GM19452 (cell line): ENCODE results near the gene REEP3.
"Not testable (repeated sequence)": the region's sequence is repeated elsewhere in the genome, so short reads cannot be mapped to it uniquely, and the experiment has no call there.

ENCODE experiments used
- ATAC-seq: cut with Tn5 transposase; IDR thresholded peaks from one replicate; pipeline ENCODE4 v1.9.1; 2021; ENCODE audit not compliant: unreplicated experiment

Gene REEP3

GRCh38 chr10:63547628-63548360, 26.6 kb downstream of the REEP3 start:
- no peak for ATAC-seq

DNA sequence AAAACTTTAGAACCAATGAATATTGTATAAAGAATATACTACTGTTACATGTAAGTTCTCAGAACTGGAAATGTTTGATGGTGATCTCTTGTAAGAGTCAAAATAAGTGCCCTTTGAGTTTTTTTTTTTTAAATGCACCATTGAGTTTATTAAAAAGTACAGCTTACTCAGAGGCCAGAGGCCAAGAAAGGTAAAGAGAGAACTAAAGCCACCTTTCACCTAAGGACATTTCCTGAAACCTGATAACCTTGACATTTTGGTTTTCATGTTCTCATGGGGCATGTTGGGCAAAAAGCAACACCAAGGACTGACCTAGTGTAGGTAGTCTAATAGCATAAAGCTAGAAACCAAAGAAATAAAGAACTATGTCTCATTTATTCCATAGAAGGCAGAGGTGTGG, 27.7 kb downstream of the REEP3 start:
- ATAC-seq: no peak

DNA sequence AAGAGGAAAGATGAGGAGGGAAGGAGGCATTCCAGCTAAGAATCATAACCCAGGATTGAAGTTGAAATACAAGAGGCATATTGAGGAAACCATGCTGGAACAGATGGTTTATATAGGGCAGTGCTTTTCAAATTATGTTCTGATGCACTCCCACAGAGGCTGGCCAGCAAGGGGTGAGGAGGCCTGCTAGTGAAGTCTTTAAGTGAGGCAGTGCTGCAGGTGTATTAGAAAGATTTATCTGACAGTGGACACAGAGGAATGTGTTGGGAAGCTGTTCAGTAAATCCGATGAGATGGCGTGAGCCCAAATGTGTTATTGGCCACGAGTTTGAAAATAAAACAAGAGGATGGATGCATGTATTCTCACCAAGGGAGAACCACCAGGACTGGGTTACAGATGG, 28.6 kb downstream of the REEP3 start:
- no peak for ATAC-seq

- ATAC-seq: no peak
Measured at GRCh38 chr10:63553031-63553430, 31.8 kb downstream of the REEP3 start.

- no peak for ATAC-seq
Measured at GRCh38 chr10:63553473-63553872, 32.3 kb downstream of the REEP3 start.

GRCh38 chr10:63554657-63555056, 33.5 kb downstream of the REEP3 start:
- no peak for ATAC-seq

GRCh38 chr10:63555330-63555729, 34.1 kb downstream of the REEP3 start:
- no peak for ATAC-seq

DNA sequence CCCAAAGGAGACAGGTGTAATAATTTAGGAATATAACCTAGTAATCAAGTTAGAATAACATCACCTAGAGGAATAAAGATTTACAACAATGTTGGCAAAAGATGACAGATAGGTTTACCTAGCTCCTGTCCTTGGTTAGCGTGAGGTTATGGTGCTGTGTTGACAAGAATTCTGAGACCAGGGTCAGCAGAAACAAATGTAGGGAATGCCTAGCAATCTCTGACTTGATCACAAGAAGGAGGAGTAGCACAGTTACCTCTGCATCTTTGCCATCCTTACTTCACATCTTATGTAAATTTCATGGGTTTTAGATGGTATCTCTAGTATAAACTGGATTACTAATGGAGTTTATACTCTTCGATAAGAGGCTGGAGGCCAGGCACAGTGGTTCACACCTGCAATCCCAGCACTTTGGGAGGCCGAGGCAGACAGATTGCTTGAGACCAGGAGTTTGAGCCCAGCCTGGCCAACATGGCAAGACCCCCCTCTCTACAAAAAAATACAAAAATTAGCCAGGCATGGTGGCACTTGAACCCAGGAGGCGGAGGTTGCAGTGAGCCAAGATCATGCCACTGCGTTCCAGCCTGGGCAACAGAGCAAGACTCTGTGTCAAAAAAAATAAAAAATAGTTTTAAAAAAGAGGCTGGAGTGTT, 37.1 kb downstream of the REEP3 start:
- ATAC-seq: no peak

GRCh38 chr10:63561341-63561740, 40.1 kb downstream of the REEP3 start:
- ATAC-seq: no peak

DNA sequence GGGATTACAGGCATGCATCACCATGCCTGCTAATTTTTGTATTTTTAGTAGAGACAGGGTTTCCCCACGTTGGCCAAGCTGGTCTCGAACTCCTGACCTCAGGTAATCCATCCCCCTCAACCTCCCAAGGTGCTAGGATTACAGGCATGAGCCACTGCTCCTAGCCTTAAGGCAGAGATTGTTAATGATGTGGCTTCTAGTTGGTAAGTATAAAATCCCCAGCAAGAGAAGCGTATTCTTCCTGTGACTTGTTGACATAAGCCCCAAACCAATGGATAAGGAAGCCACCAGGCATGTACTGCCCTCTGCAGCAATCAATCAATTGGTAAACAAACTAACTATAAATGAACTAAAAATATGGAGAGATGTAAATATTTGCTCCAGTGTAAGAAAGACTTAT, 41.2 kb downstream of the REEP3 start:
- no peak for ATAC-seq

DNA sequence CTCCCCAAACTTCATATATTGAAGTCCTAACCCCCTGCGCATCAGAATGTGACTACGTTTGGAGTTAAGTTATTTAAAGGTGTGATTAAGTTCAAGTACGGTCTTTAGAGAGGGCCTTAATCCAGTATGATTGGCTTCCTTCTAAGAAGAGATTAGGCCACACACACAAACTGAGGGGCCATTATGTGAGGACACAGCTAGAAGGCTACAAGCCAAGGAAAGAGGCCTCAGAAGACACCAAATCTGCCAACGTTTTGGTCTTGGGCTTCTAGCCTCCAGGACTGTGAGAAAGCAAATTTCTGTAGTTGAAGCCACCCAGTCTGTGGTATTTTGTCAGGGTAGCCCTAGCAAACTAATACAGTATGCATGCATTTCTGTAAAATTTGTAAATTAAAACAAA, 41.7 kb downstream of the REEP3 start:
- ATAC-seq: no peak

DNA sequence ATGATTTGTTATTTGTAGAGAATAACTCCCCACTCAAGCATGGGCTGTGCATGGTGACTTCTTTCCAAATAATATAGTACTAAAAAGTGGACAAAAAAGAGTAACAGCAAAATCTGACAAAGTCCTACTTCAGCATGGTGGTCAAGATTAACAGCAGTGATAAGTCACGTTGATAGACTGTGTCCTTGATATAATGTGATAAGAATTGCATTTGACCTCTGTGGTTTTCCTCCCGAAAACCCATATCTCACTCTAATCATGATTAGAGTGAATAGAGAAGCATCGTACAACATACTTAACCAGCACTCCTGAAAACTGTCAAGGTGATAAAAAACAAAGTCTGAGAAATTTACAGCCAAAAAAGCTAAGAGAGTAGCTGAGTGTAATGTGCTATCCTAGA, 42.4 kb downstream of the REEP3 start:
- no peak for ATAC-seq

DNA sequence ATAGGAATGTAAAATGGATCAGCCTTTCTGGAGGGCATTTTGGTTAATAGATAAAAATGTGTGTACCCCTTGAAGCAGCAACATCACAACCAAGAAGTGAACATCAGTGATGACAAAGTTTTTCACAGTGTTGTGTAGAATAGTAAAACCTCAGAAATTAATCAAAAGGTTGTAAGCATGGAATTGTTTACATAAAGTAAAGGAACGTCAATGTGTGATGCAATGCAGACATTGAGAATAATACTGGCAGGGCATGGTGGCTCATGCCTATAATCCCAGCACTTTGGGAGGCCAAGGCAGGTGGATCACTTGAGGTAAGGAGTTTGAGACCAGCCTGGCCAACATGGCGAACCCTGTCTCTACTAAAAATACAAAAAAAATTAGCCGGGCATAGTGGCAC, 43.5 kb downstream of the REEP3 start:
- ATAC-seq: not testable (repeated sequence)

DNA sequence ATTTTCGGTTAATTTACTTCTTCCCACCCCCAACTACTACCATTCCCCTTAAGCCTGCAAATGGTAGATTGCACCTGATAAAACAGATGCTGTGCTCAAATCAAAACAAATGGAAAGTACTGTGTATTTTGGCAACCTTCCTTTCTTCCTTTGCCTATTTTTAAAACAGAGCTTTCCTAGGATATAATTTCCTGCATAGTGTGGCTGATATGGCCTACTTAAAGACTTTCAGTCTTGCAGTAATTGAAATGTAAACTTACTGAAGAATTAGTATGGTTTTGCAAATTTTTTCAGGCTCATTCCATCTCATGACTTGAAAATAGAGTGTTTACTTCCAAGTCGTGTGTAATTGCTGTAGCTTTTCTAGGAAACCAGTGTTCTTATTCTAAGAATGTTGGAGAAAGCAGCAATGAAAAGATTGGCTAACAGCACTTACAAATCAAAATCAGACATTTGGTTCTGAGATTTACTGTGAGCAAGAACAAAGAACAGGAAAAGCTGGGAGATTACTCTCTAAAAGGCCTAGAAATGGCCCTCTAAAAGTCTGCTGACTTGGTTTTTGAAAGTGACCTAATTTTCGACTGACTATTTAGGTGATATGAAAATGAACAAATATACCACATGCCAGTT, 52.0 kb downstream of the REEP3 start:
- no peak for ATAC-seq

DNA sequence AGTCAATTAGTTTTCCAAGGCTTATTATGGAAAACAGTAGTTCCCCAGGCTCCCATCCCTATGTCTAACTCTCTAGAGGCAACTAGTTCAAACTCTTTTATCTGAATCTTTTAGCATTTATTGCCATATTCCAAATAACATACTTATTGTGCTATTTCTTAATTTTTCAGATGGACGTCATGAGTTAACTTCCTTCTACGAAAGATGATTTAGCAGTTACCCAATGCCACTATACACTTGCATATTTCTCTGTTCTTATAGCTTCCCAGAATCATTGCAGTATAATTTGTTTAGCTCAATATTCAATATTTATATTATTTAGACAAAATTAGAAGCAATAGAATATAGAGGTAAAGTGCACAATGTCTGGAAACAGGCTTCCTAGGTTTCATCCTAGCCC, 52.8 kb downstream of the REEP3 start:
- ATAC-seq: no peak

- no peak for ATAC-seq
Measured at GRCh38 chr10:63576501-63576900, 55.3 kb downstream of the REEP3 start.

DNA sequence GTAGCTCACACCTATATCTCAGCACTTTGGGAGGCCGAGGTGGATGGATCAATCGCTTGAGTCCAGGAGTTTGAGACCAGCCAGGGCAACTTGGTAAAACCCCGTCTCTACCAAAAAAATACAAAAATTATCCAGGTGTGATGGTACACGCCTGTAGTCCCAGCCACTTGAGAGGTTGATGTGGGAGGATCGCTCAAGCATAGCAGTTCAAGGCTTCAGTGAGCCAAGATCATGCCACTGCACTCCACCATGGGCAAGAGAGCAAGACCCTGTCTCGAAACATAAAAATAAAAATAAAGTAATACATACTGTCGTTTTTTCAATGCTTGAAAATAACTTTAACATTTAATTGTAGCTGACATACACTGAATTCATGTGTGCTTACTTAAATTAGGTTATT, 57.3 kb downstream of the REEP3 start:
- ATAC-seq: no peak

- ATAC-seq: no peak
Measured at GRCh38 chr10:63579371-63580014, 58.3 kb downstream of the REEP3 start.

DNA sequence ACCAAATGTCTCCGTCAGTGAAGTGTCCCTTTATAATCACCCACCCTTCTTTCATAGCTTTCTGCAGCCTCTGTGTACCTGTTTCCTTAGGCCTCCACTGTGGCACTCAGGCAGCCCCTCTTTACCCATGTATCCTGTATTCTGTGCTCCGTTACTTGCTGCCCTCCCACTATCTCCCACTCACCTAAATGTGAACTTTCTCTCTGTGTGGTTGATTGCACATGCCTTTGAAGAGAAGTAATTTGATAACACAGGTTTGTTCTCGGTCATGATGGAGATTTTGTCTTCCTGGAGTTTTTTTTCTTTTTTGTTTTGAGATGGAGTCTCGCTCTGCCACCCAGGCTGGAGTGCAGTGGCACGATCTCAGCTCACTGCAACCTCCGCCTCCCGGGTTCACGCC, 61.5 kb downstream of the REEP3 start:
- no peak for ATAC-seq

DNA sequence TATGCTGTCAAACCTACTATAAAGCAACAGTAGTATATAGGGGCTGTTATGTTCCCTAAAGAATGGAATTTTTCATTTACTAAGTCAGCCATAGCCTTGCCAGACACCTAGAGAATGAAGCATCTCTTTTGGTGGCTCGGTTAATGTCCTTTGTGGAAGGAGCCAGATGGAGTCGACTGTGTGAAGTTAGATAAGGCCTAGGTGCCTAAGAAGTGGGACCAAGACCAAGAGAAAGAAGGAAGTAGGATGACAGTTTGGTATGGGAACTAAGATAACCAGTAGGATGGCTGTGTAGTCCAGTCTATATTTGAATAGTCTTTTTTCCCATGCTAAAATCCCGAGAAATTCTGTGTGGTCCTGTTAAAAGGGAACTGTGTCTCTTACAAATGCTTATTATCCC, 62.2 kb downstream of the REEP3 start:
- ATAC-seq: no peak

DNA sequence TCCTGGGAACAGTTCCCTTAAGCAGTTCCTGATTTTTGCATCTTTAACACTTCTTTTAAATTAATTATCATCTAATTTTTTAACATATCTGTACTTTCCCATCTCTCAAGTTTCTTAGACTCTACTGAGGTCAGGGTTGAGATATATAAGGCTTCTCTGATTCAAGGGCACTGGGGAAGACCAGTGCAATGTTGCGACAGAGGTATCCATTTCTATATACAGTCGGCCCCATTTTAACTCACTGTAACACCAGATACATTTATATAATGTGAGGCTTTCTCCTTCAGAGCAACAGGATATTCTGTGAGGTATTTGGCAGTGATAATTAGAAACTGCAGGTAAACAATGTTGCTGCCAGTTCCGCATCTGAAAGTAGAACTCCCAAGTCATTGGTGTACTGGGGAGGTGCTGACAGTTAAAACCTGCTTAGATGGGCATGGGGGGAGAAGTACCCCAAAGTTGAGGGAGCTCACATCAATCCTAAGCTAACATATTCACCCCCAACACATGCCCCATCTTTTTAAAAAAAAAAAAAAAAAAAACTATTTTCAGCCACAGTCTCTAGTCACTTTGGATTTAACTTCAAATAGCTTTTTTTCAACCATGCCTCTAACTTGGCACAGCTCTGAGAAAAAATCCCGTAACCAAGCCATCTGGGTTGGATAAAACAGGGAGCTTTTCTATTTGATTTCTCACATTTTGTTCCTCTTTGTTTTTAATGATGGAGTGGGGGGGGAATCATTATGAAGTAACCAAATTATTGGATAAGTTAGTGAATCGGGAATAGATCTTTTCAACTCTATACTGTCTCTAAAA, 62.9 kb downstream of the REEP3 start:
- ATAC-seq: no peak
